Measurements from ENCODE around the gene MYL6. TPM values are rescaled to one million over a fixed set of nuclear protein-coding genes. Genes with fewer than 3 reads are reported as not detected.
A peak's percentile ranks its signal among the peaks of the same experiment; 100 is the strongest.

MYL6 gene
- total RNA-seq, 4 donors from 2014 or later: 1,110 to 2,359 (median 1,915) TPM

- no peak overlapping the region for H3K4me3 ChIP-seq (replicated peaks in 1 of 3)
- no peak for TF ChIP-seq POLR2A (IDR thresholded peaks at IDR 0.05)
- no peak for TF ChIP-seq CTCF (IDR thresholded peaks at IDR 0.05)
- peaks cover 4 to 20% of the 10 kb centered on the region in 2 donors for H3K4me1 ChIP-seq
- H3K27me3 ChIP-seq: no peaks in the 10 kb centered on the region
- no peak for DNase-seq
- no peaks in the 10 kb centered on the region for H3K9me3 ChIP-seq
- intact Hi-C loops (cut with DNase I): no loop called here
- H3K27ac ChIP-seq: peak overlapping the region in 1 of 3 donors; percentile 10
- WGBS, 2 donors: 85 to 96% methylated on average over 3 of the region's 3 CpGs
- H3K36me3 ChIP-seq: peaks cover 16 to 32% of the 10 kb centered on the region in 2 donors
These were observed 12.9 kb upstream of the MYL6 start for GRCh38 chr12:56145217-56145616.

GRCh38 chr12:56146492-56147460, 11.4 kb upstream of the MYL6 start:
- H3K4me1 ChIP-seq: peaks cover 10 to 24% of the 10 kb centered on the region in 2 donors
- H3K36me3 ChIP-seq: peaks cover 16 to 28% of the 10 kb centered on the region in 2 donors
- WGBS, 2 donors: 77 to 82% methylated on average over 13 of the region's 13 CpGs
- H3K4me3 ChIP-seq (replicated peaks in 1 of 3): no peak overlapping the region
- no peak for DNase-seq
- H3K27me3 ChIP-seq: no peaks in the 10 kb centered on the region
- intact Hi-C loops (cut with DNase I): no loop called here
- H3K27ac ChIP-seq: peak overlapping the region; percentile 16 to 50 (median 37)
- no peaks in the 10 kb centered on the region for H3K9me3 ChIP-seq
- TF ChIP-seq CTCF (IDR thresholded peaks at IDR 0.05): no peak
- TF ChIP-seq POLR2A (IDR thresholded peaks at IDR 0.05): no peak

GRCh38 chr12:56150563-56150962, 7.6 kb upstream of the MYL6 start:
- H3K4me3 ChIP-seq (replicated peaks in 1 of 3): no peak overlapping the region
- no peak overlapping the region for H3K27ac ChIP-seq
- H3K36me3 ChIP-seq: no peaks in the 10 kb centered on the region
- TF ChIP-seq CTCF (IDR thresholded peaks at IDR 0.05): no peak
- no peak for TF ChIP-seq POLR2A (IDR thresholded peaks at IDR 0.05)
- peaks cover 18 to 34% of the 10 kb centered on the region in 2 donors for H3K4me1 ChIP-seq
- intact Hi-C loops (cut with DNase I): no loop called here
- H3K9me3 ChIP-seq: no peaks in the 10 kb centered on the region
- no peak for DNase-seq
- no peaks in the 10 kb centered on the region for H3K27me3 ChIP-seq
- WGBS, 2 donors: 69 to 71% methylated on average over 3 of the region's 3 CpGs

- DNase-seq: peak; percentile 56 to 57
- 7 to 10% methylated on average over 11 to 12 of the region's 12 CpGs for WGBS, 2 donors
- intact Hi-C loops (cut with DNase I): no loop called here
These were observed 6.5 kb upstream of the MYL6 start for GRCh38 chr12:56151672-56152131.

More at GRCh38 chr12:56151672-56152131, 6.5 kb upstream of the MYL6 start:
- H3K4me3 ChIP-seq (replicated peaks in 1 of 3): peak overlapping the region; percentile 37 to 73 (median 49)
- H3K36me3 ChIP-seq: no peaks in the 10 kb centered on the region
- peaks cover 15 to 30% of the 10 kb centered on the region in 2 donors for H3K4me1 ChIP-seq
- H3K9me3 ChIP-seq: no peaks in the 10 kb centered on the region
- H3K27ac ChIP-seq: peak overlapping the region; percentile 89 to 96 (median 92)
- TF ChIP-seq POLR2A (IDR thresholded peaks at IDR 0.05) (no peak), CTCF (IDR thresholded peaks at IDR 0.05) (peak in 4 of 6 experiments; percentile 27 to 55 (median 37))
- H3K27me3 ChIP-seq: no peaks in the 10 kb centered on the region

All from thyroid gland (tissue), 4 donors.